Measurements from ENCODE around the gene S100A7.
"Not testable (repeated sequence)": the region's sequence is repeated elsewhere in the genome, so short reads cannot be mapped to it uniquely, and the experiment has no call there.

Gene S100A7

GRCh38 chr1:153475282-153475681 is 14.8 kb upstream of the S100A7 start:
- DNase-seq = no peak

- no peak for DNase-seq
Observed at GRCh38 chr1:153474347-153474746, 13.9 kb upstream of the S100A7 start.

- no peak for DNase-seq
Observed at GRCh38 chr1:153470707-153471106, 10.3 kb upstream of the S100A7 start.

- no peak for DNase-seq
Observed at GRCh38 chr1:153466908-153467307, 6.5 kb upstream of the S100A7 start.

GRCh38 chr1:153465811-153466636 is 5.6 kb upstream of the S100A7 start:
- DNase-seq = peak; percentile 55

- DNase-seq = not testable (repeated sequence)
Observed at GRCh38 chr1:153462741-153463140, 2.3 kb upstream of the S100A7 start.

GRCh38 chr1:153459655-153460054 is 796 bp downstream of the S100A7 start:
- no peak for DNase-seq

- DNase-seq = no peak
Observed at GRCh38 chr1:153456396-153456795, 4.1 kb downstream of the S100A7 start.

- not testable (repeated sequence) for DNase-seq
Observed at GRCh38 chr1:153448851-153449250, 11.6 kb downstream of the S100A7 start.

GRCh38 chr1:153447498-153448170 is 12.8 kb downstream of the S100A7 start:
- DNase-seq = no peak

- no peak for DNase-seq
Observed at GRCh38 chr1:153444078-153444477, 16.4 kb downstream of the S100A7 start.

GRCh38 chr1:153443486-153443885 is 17.0 kb downstream of the S100A7 start:
- no peak for DNase-seq

GRCh38 chr1:153441238-153441755 is 19.2 kb downstream of the S100A7 start:
- no peak for DNase-seq

- no peak for DNase-seq
Observed at GRCh38 chr1:153439273-153439672, 21.2 kb downstream of the S100A7 start.

- DNase-seq = no peak
Observed at GRCh38 chr1:153438599-153438998, 21.9 kb downstream of the S100A7 start.

- DNase-seq = no peak
Observed at GRCh38 chr1:153437236-153437635, 23.2 kb downstream of the S100A7 start.

GRCh38 chr1:153434746-153435455 is 25.6 kb downstream of the S100A7 start:
- no peak for DNase-seq

- DNase-seq = no peak
Observed at GRCh38 chr1:153432874-153433681, 27.4 kb downstream of the S100A7 start.

- no peak for DNase-seq
Observed at GRCh38 chr1:153431928-153432327, 28.5 kb downstream of the S100A7 start.

GRCh38 chr1:153431427-153431826 is 29.0 kb downstream of the S100A7 start:
- no peak for DNase-seq

GRCh38 chr1:153431002-153431401 is 29.4 kb downstream of the S100A7 start:
- DNase-seq = no peak

- DNase-seq = no peak
Observed at GRCh38 chr1:153430561-153430960, 29.9 kb downstream of the S100A7 start.

- no peak for DNase-seq
Observed at GRCh38 chr1:153430166-153430553, 30.3 kb downstream of the S100A7 start.

All from CD4-positive, alpha-beta T cell treated with Interleukin-12 subunit alpha and Interleukin-12 subunit beta, for 1 hour (primary cell).